HepG2 (cell line): ENCODE measurements around the gene BCL2L1. TPM values are rescaled to one million over a fixed set of nuclear protein-coding genes. Genes with fewer than 3 reads are reported as not detected.

Source experiments
- CBFB ChIP-seq: sonication (generic); formaldehyde crosslinking; IDR thresholded peaks from 2 replicates; pipeline ENCODE4 v1.4.0; 2020; ENCODE audit warnings: missing genetic modification reagents
- DR1 ChIP-seq: sonication (generic); formaldehyde crosslinking; IDR thresholded peaks from 2 replicates; pipeline ENCODE4 v1.8.0; 2021; ENCODE audit warnings: mild to moderate bottlenecking, missing genetic modification reagents, inconsistent platforms
- ELF4 ChIP-seq: sonication (generic); formaldehyde crosslinking; IDR thresholded peaks from 2 replicates; pipeline ENCODE4 v1.5.0; 2020; ENCODE audit warnings: missing genetic modification reagents, mild to moderate bottlenecking, moderate library complexity, borderline replicate concordance
- FOXJ3 ChIP-seq: sonication (generic); formaldehyde crosslinking; IDR thresholded peaks from 2 replicates; pipeline ENCODE4 v1.4.0; 2020; ENCODE audit warnings: missing genetic modification reagents, mild to moderate bottlenecking, borderline replicate concordance
- ISX ChIP-seq: sonication (generic); formaldehyde crosslinking; conservative IDR thresholded peaks from 2 replicates; pipeline ENCODE4 v1.5.0; 2020; ENCODE audit warnings: missing genetic modification reagents
- LCORL ChIP-seq, 2 experiments: fragments of 450-650 bp in 1 of 2; sonication (generic) in 1 of 2; formaldehyde crosslinking in 1 of 2; IDR thresholded peaks; 2 replicates each; pipeline versions ENCODE4 v1.5.0 to v1.6.1; 2017 to 2020; ENCODE audit warnings: antibody characterized with exemption in 1 of 2, missing genetic modification reagents in 1 of 2
- MAFF ChIP-seq: IDR thresholded peaks from 2 replicates; pipeline ENCODE4 v1.6.1; 2011; ENCODE audit warnings: low read depth, low read length, improper control_type of control experiment
- PAF1 ChIP-seq: IDR thresholded peaks from 2 replicates; pipeline ENCODE4 v1.6.1; 2016; ENCODE audit warnings: missing genetic modification reagents, missing compliant biosample characterization
- RBM22 ChIP-seq: fragments of 200-400 bp; formaldehyde crosslinking; optimal IDR thresholded peaks from 2 replicates; pipeline ENCODE3; 2017; ENCODE audit warnings: mild to moderate bottlenecking, low read length, moderate library complexity
- RNF2 ChIP-seq: fragments of 450-650 bp; conservative IDR thresholded peaks from 2 replicates; pipeline ENCODE4 v1.6.1; 2016; ENCODE audit warnings: low read depth
- SATB2 ChIP-seq: sonication (generic); formaldehyde crosslinking; IDR thresholded peaks from 2 replicates; pipeline ENCODE4 v1.5.0; 2020; ENCODE audit warnings: missing genetic modification reagents
- ZNF253 ChIP-seq: sonication (generic); formaldehyde crosslinking; IDR thresholded peaks from 2 replicates; pipeline ENCODE4 v1.8.0; 2022; ENCODE audit warnings: mild to moderate bottlenecking, missing genetic modification reagents, borderline replicate concordance
- ZNF501 ChIP-seq: sonication (generic); formaldehyde crosslinking; IDR thresholded peaks from 2 replicates; pipeline ENCODE4 v1.5.1; 2020; ENCODE audit warnings: mild to moderate bottlenecking, moderate library complexity, missing genetic modification reagents
- ZNF543 ChIP-seq: sonication (generic); formaldehyde crosslinking; IDR thresholded peaks from 2 replicates; pipeline ENCODE4 v1.4.0; 2020; ENCODE audit warnings: mild to moderate bottlenecking, missing genetic modification reagents
- ZNF776 ChIP-seq: sonication (generic); formaldehyde crosslinking; IDR thresholded peaks from 2 replicates; pipeline ENCODE4 v1.4.0; 2020; ENCODE audit warnings: mild to moderate bottlenecking, missing genetic modification reagents
- ZSCAN9 ChIP-seq: IDR thresholded peaks from 2 replicates; pipeline ENCODE4 v1.6.1; 2016; ENCODE audit warnings: borderline replicate concordance
- polyA plus RNA-seq, 8 experiments: library from polyadenylated mRNA; depleted of rRNA in 3 of 8; stranded (reverse) in 7 of 8; unstranded in 1 of 8; fragments of >200 nt; fragmentation: Illumina TruSeq in 4 of 8; extraction: Trizol in 4 of 8; gene quantifications; 2 replicates each; pipeline versions ENCODE4 v1.2.1 to v1.2.3, GENCODE V29; 2011 to 2016; ENCODE audit warnings: low read depth in 4 of 8, missing spikeins in 1 of 8, mixed read lengths in 1 of 8; ENCODE audit not compliant: insufficient read depth in 1 of 8
- total RNA-seq, 5 experiments: library from RNA; depleted of rRNA; stranded (reverse); fragments of >200 nt; fragmentation: Illumina TruSeq; extraction: Trizol; gene quantifications; 2 replicates each; pipeline ENCODE4 v1.2.3, GENCODE V29; 2016; ENCODE audit warnings: low read depth in 1 of 5
- TF ChIP-seq, protein P1 (sequence below): sonication (generic); formaldehyde crosslinking; IDR thresholded peaks from 2 replicates; pipeline ENCODE4 v1.4.0; 2020; ENCODE audit warnings: missing genetic modification reagents, borderline replicate concordance
- TF ChIP-seq, protein P2 (sequence below): sonication (generic); formaldehyde crosslinking; IDR thresholded peaks from 2 replicates; pipeline ENCODE4 v1.4.0; 2020; ENCODE audit warnings: mild to moderate bottlenecking, low read depth, missing genetic modification reagents
- TF ChIP-seq, protein P3 (sequence below): sonication (generic); formaldehyde crosslinking; IDR thresholded peaks from 2 replicates; pipeline ENCODE4 v1.4.0; 2020; ENCODE audit warnings: missing genetic modification reagents, borderline replicate concordance
- TF ChIP-seq, protein P4 (sequence below): IDR thresholded peaks from 2 replicates; pipeline ENCODE4 v1.6.1; 2016; ENCODE audit warnings: missing biosample characterization, missing genetic modification reagents, low read depth

BCL2L1 gene
- total and polyA plus RNA-seq, 2 of the 13 experiments (the other 11 are each of a cell fraction or from before 2014, with no cell fraction given) = 164 to 258 TPM

DNA sequence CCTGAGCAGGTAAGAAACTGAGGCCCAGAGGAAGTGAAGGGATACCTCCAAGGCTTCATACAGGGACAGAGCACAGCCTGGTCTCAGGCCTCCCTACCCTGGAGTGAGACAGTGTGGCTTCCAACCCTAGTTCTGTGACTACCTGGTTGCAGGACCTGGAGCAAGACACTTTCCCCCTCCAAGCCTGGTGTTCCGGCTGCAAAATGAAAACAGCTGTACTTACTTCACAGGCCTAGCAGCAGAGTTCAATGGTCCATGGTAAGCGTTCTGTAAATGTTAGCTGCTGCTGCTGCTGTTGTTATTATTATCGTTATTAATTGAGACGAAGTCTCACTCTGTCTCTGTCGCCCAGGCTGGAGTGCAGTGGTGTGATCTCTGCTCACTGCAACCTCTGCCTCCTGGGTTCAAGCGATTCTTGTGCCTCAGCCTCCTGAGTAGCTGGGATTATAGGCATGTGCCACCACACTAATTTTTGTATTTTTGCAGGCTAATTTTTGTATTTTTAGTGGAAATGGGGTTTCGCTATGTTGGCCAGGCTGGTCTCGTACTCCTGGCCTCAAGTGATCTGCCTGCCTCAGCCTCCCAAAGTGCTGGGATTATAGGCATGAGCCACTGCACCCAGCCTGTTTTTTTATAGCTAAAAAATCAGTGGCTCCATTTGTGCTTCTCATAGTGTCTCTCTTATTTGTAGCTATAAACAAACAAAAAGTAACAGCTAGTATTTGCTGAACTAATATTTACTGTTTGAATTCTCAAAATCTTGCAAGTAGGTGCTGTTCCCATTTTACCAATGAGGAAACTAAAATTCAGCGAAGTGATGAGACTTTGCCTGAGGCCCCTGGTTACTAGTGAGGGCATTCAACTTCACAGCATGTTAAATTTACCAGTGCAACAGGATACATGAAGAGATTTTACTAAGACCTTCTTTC lies 43.0 kb downstream of the BCL2L1 start (continued):
- TF ChIP-seq, protein P1, sequence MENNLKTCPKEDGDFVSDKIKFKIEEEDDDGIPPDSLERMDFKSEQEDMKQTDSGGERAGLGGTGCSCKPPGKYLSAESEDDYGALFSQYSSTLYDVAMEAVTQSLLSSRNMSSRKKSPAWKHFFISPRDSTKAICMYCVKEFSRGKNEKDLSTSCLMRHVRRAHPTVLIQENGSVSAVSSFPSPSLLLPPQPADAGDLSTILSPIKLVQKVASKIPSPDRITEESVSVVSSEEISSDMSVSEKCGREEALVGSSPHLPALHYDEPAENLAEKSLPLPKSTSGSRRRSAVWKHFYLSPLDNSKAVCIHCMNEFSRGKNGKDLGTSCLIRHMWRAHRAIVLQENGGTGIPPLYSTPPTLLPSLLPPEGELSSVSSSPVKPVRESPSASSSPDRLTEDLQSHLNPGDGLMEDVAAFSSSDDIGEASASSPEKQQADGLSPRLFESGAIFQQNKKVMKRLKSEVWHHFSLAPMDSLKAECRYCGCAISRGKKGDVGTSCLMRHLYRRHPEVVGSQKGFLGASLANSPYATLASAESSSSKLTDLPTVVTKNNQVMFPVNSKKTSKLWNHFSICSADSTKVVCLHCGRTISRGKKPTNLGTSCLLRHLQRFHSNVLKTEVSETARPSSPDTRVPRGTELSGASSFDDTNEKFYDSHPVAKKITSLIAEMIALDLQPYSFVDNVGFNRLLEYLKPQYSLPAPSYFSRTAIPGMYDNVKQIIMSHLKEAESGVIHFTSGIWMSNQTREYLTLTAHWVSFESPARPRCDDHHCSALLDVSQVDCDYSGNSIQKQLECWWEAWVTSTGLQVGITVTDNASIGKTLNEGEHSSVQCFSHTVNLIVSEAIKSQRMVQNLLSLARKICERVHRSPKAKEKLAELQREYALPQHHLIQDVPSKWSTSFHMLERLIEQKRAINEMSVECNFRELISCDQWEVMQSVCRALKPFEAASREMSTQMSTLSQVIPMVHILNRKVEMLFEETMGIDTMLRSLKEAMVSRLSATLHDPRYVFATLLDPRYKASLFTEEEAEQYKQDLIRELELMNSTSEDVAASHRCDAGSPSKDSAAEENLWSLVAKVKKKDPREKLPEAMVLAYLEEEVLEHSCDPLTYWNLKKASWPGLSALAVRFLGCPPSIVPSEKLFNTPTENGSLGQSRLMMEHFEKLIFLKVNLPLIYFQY (CRISPR knock-in tag) = 0 out of 2 replicates have a peak, but pooled peaks have one; percentile 54
- 0 out of 2 replicates have a peak, but pooled peaks have one; percentile 51 for TF ChIP-seq SATB2 (CRISPR knock-in tag)
- no peak for TF ChIP-seq ZNF776
- 0 out of 2 replicates have a peak, but pooled peaks have one; percentile 58 for TF ChIP-seq ZNF501
- 0 out of 2 replicates have a peak, but pooled peaks have one; percentile 3 for TF ChIP-seq LCORL (IDR thresholded peaks at IDR 0.05)
- TF ChIP-seq LCORL (CRISPR knock-in tag; IDR thresholded peaks at IDR 0.05) = no peak
- no peak for TF ChIP-seq ZNF253 (CRISPR knock-in tag)
- no peak for TF ChIP-seq RNF2
- TF ChIP-seq PAF1 (CRISPR knock-in tag) = peak; percentile 26; the same call in 1 of the 2 replicates
- TF ChIP-seq DR1 = no peak
- TF ChIP-seq ZNF543 (CRISPR knock-in tag) = no peak
- no peak for TF ChIP-seq ISX (CRISPR knock-in tag)
- TF ChIP-seq, protein P2, sequence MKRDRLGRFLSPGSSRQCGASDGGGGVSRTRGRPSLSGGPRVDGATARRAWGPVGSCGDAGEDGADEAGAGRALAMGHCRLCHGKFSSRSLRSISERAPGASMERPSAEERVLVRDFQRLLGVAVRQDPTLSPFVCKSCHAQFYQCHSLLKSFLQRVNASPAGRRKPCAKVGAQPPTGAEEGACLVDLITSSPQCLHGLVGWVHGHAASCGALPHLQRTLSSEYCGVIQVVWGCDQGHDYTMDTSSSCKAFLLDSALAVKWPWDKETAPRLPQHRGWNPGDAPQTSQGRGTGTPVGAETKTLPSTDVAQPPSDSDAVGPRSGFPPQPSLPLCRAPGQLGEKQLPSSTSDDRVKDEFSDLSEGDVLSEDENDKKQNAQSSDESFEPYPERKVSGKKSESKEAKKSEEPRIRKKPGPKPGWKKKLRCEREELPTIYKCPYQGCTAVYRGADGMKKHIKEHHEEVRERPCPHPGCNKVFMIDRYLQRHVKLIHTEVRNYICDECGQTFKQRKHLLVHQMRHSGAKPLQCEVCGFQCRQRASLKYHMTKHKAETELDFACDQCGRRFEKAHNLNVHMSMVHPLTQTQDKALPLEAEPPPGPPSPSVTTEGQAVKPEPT (CRISPR knock-in tag) = 0 out of 2 replicates have a peak, but pooled peaks have one; percentile 15
- TF ChIP-seq, protein P3, sequence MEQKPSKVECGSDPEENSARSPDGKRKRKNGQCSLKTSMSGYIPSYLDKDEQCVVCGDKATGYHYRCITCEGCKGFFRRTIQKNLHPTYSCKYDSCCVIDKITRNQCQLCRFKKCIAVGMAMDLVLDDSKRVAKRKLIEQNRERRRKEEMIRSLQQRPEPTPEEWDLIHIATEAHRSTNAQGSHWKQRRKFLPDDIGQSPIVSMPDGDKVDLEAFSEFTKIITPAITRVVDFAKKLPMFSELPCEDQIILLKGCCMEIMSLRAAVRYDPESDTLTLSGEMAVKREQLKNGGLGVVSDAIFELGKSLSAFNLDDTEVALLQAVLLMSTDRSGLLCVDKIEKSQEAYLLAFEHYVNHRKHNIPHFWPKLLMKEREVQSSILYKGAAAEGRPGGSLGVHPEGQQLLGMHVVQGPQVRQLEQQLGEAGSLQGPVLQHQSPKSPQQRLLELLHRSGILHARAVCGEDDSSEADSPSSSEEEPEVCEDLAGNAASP (CRISPR knock-in tag) = no peak
- no peak for TF ChIP-seq ELF4 (CRISPR knock-in tag)
- TF ChIP-seq, protein P4, sequence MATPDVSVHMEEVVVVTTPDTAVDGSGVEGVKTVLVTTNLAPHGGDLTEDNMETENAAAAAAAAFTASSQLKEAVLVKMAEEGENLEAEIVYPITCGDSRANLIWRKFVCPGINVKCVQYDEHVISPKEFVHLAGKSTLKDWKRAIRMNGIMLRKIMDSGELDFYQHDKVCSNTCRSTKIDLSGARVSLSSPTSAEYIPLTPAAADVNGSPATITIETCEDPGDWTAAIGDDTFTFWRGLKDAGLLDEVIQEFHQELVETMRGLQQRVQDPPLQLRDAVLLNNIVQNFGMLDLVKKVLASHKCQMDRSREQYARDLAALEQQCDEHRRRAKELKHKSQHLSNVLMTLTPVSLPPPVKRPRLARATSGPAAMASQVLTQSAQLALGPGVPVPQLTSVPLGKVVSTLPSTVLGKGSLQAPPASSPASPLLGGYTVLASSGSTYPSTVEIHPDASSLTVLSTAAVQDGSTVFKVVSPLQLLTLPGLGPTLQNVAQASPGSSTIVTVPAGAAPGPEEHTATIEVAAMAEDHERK (CRISPR knock-in tag) = no peak
- peak; percentile 41 for TF ChIP-seq RBM22
- TF ChIP-seq ZSCAN9 = peak; percentile 48; the same call in 1 of the 2 replicates
- TF ChIP-seq CBFB = 0 out of 2 replicates have a peak, but pooled peaks have one; percentile 32
- 0 out of 2 replicates have a peak, but pooled peaks have one; percentile 50 for TF ChIP-seq FOXJ3 (CRISPR knock-in tag)
- no peak for TF ChIP-seq MAFF
